HS-27A (cell line): Measurements from ENCODE around the gene DR1.
"Not testable (repeated sequence)": the region's sequence is repeated elsewhere in the genome, so short reads cannot be mapped to it uniquely, and the experiment has no call there.

Source experiments
- DNase-seq: peaks from one replicate; pipeline ENCODE4 v3.0.0-alpha.2; 2012; ENCODE audit warnings: low read depth, missing footprints

DR1 gene

GRCh38 chr1:93340090-93340489 is 5.6 kb upstream of the DR1 start:
- DNase-seq: no peak

DNA sequence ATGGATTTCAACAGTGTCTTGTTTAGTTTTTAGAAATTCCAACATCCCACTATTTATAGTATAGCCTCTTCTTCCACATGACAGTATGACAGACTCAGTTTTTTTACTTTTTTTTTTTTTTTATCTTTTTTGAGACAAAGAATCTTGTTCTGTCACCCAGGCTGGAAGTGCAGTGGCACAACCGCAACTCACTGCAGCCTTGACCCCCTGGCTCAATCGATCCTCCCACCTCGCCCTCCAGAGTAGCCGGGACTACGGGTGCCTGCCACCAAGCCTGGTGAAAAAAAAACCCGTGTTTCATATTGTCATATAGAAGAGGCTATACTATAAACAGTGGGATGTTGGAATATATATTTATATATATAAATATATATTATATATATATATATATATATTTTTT is 1.2 kb upstream of the DR1 start:
- no peak for DNase-seq

GRCh38 chr1:93344886-93345632 is 648 bp upstream of the DR1 start:
- no peak for DNase-seq

DNA sequence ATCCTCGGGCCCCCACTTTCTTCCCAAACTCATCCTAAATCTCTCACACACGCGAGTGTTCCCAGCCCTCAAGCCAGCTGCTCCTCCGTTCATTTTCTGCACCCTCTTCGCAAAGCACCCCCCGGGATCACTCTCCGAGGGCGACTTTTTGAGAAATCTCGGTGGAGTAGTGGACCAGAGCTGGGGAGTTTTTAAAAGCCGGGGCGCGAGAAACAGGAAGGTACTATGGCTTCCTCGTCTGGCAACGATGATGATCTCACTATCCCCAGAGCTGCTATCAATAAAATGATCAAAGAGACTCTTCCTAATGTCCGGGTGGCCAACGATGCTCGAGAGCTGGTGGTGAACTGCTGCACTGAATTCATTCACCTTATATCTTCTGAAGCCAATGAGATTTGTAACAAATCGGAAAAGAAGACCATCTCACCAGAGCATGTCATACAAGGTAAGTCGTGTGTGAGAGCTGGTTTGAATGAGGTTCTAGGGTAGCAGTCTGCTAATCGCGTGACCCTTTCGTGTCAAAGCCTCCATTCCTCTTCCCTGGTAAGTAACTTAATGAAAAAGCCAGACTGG is 800 bp downstream of the DR1 start:
- DNase-seq: no peak

DNA sequence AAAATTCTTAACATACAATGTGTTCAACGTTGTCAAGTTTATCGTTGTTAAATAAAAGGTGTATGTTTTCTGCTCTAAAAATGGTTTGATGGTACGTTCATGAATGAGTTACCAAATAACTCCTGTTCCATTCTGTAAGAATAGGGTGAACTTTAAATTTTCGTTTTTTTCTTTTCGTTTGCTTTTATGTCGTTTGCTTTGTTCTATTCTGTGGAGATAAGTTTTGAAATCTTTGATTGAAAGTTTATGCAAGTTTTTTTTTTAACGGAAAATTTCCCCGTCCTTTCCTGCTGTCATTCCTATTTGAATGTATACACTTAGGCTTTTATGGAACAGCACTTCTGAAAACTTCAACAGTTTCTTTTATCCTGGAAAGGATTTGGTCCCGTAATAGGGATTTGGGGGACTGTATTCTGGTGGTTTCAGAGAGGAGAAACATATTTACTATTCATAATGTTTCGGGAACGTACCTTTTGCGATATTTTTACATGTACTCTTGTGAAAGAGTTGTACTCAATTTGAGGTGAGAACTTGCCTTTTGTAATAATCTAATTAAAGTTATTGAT is 1.7 kb downstream of the DR1 start:
- DNase-seq: no peak

DNA sequence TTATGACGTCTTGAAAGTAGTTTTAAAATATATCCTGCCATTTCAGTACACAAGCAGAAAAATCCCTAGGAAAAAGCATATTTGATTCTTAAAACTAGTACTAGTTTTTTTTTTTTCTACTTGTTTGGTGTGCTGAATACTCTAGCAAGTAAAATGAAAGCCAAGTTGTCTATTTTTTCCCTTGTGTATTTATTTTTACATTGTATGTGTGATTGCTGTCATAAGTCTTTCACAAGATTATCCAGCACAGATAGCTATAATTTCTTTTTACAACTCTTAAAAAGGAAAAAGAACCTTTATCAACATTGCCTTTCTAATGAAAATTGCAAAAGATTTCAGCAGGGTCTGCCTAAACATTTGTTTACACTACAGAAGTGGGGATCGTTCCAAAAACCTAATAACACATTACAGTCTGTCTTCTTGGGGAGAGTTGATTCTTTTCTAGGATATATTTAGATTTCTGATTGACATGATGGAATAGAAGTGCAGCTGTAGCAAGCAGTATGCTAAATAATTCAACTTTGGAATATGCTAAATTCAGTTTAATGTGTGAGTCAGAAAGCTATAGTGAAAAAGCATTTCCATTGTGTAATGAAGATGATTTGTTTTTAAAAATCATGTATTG is 2.5 kb downstream of the DR1 start:
- no peak for DNase-seq

DNA sequence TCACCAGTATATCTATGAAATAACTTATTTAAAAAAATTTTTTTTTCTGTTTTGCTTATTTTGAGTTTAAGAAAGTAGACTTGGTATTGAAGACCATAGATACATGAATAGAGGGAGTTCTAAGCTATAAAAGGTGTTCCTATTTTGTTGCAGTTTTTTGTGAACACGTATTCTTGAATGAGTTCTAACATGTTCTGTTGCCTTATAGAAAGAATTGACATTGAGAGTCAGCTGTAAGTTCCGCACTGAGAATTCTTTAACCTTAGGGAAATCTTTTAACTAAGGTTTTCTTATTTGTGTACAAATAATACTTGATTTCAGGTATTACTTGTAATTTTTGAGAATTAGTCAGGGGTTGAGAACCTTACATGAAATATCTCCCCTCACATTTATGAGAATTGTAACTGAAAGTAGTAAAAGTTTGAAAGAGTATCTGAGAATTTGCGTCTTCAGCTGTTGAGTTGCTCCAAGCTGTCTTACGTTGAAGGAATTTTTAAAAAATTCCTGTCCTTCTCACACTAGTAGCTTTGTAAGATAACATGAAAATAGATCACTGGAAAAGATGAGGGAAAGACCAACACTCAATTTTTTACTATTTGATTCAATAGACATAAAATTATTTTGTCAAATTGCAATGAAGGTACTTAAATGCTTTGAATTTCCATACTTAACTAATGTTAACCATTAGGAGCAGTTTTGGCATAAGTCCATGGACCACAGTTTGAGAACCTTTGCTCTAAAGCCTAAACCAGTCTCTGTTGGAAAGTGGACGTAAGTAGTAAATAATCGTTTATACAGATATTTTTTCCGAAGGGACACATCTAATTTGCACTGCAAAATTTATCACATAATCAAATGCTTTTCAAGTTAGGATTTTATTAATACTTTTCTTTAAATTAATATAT is 3.8 kb downstream of the DR1 start:
- DNase-seq: no peak

- no peak for DNase-seq
These were observed 4.6 kb downstream of the DR1 start for GRCh38 chr1:93350322-93350721.

GRCh38 chr1:93350875-93351274 is 5.2 kb downstream of the DR1 start:
- no peak for DNase-seq

GRCh38 chr1:93351346-93351745 is 5.6 kb downstream of the DR1 start:
- DNase-seq: not testable (repeated sequence)

GRCh38 chr1:93352376-93352775 is 6.7 kb downstream of the DR1 start:
- DNase-seq: no peak

DNA sequence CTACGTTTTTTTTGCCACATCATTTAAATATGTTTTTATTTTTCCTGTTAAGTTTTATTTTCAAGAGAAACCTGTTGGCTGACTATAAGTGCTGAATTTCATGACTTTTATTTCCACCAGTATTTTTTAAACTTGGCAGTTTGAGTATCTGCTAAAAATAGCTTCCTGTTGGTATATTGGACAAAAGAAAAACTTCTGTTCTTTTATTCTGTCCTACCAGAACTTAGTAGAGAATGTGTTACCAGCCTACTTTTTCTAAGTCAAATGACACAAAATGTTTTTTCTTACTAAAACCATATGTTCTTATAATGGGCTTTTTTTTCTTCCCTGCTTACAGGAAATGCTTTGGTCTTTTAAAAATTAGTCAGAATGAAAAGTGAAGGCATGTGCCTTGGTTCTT is 7.6 kb downstream of the DR1 start:
- DNase-seq: no peak

DNA sequence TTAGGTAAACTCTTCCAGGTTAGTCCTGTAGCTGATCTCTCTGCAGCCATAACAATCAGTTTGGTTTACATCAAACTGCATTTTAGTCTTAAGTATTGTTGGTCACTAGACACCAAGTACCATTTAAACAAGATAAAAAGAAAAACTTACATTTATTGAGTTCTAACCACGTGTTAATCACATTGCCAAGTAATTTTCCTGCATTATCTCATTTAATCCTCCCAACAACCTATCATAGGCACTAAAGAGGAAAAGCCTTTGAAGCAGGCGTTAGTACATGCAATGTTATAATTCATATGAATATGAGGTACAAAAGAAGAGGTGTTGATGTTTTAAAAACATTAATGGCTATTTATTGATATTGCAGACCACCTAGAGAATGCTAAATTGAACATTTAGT is 9.0 kb downstream of the DR1 start:
- no peak for DNase-seq

GRCh38 chr1:93357242-93357641 is 11.5 kb downstream of the DR1 start:
- no peak for DNase-seq

GRCh38 chr1:93358293-93358692 is 12.6 kb downstream of the DR1 start:
- DNase-seq: no peak

- DNase-seq: no peak
These were observed 14.4 kb downstream of the DR1 start for GRCh38 chr1:93360111-93360510.

GRCh38 chr1:93362237-93362636 is 16.5 kb downstream of the DR1 start:
- no peak for DNase-seq

DNA sequence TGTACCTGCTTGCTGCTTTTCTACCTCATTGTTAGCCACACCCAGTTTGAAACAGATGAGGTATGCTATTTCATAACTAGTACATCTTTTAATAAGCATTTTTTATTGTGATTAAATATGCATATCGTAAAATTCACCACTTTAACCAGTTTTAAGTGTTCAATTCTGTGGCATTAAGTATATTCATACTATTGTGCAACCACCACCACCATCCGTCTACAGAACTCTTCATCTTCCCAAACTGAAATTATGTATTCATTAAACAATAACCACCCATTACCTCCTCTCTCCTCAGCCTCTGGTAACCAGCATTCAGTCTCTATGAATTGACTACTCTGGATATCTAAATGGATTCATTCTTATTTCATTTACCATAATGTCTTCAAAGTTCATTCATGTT is 20.1 kb downstream of the DR1 start:
- DNase-seq: no peak

GRCh38 chr1:93369734-93370133 is 24.0 kb downstream of the DR1 start:
- DNase-seq: no peak

DNA sequence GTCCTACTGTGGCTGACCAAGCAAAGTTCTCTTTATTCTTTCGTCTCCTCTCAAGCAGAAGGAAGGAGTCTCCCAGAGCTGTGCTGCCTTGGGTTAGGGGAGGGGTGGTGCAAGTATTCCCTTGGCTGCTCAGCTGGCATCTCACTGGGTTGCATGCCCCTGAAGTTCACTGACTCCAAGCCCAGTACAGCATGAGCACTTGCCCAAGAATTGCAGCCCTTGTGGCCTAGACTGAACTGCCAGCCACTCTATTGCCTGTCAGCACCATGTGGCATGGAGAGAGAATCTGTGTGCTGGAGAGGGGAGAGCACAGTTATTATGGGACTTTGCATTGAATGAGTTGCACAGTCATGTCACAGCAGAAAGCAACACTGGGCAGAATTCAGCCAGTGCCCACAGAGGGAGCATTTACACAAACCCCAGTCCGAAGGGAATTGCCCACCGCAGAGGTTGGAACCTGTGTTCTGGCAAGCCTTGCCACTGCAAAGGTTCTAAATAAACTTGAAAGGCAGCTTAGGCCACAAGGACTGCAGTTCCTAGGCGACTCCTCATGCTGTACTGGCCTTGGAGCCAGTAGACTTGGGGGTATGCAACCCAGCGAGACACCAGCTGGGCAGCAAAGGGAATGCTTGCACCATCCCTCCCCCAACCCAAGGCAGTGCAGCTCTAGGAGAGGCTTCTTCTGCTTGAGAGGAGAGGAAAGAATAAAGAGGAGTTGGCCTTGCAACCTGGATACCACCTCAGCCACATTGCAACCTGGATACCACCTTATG is 28.8 kb downstream of the DR1 start:
- DNase-seq: no peak

GRCh38 chr1:93384656-93385055 is 38.9 kb downstream of the DR1 start:
- DNase-seq: no peak
